SK-N-SH (cell line): ENCODE data around the gene CADM1. TPM values are rescaled to one million over a fixed set of nuclear protein-coding genes. Genes with fewer than 3 reads are reported as not detected.

Experiments
- CTCF ChIA-PET: fragments of 300-600, 350-600 bp; formaldehyde crosslinking; extraction: SDS; loops from one replicate; lab custom pipeline; 2021; lab: Yijun Ruan, JAX
- POLR2A ChIA-PET: fragments of 350-600 bp; sonication (Branson Sonifier 250); formaldehyde crosslinking; extraction: SDS; loops from one replicate; lab custom pipeline; 2020; ENCODE audit warnings: antibody characterized with exemption, inconsistent platforms; lab: Yijun Ruan, JAX
- DNase-seq: peaks from one replicate; pipeline ENCODE4 v3.0.0; 2012
- H2AFZ ChIP-seq: fragments of 200-600 bp; sonication (generic); 2 replicates; pipeline ENCODE4 v1.8.1; 2016; ENCODE audit warnings: antibody characterized with exemption, mild to moderate bottlenecking, low read depth
- H3F3A ChIP-seq: fragments of 200-600 bp; sonication (generic); replicated peaks from 2 replicates; pipeline ENCODE3; 2016; ENCODE audit warnings: antibody characterized with exemption, mild to moderate bottlenecking; ENCODE audit not compliant: insufficient read depth
- H3K27ac ChIP-seq, 2 experiments: fragments of 200-500 bp in 1 of 2; fragments of 200-600 bp in 1 of 2; sonication (Bioruptor generic) in 1 of 2; sonication (generic), shearing (Covaris generic) in 1 of 2; 2 replicates each; pipeline versions ENCODE4 v1.5.1 to v1.6.1; 2014 to 2016; ENCODE audit warnings: low read depth in 2 of 2, inconsistent platforms in 1 of 2, low read length in 1 of 2, mild to moderate bottlenecking in 1 of 2, mixed read lengths in 1 of 2
- H3K27me3 ChIP-seq: fragments of 200-600 bp; sonication (generic), shearing (Covaris generic); 2 replicates; pipeline ENCODE4 v1.6.1; 2016; ENCODE audit warnings: mixed run types; ENCODE audit not compliant: insufficient read depth
- H3K36me3 ChIP-seq, 2 experiments: fragments of 200-500 bp in 1 of 2; fragments of 200-600 bp in 1 of 2; sonication (Bioruptor generic) in 1 of 2; sonication (generic) in 1 of 2; replicated peaks in 1 of 2; 2 replicates each; pipeline versions ENCODE3 to v1.5.1; 2014 to 2016; ENCODE audit warnings: low read length in 1 of 2, mild to moderate bottlenecking in 1 of 2; ENCODE audit not compliant: insufficient read depth in 2 of 2, control insufficient read depth in 1 of 2
- H3K4me1 ChIP-seq, 2 experiments: fragments of 200-500 bp in 1 of 2; fragments of 200-600 bp in 1 of 2; sonication (Bioruptor generic) in 1 of 2; sonication (generic), shearing (Covaris generic) in 1 of 2; 2 replicates each; pipeline versions ENCODE4 v1.5.1 to v1.6.1; 2014 to 2016; ENCODE audit warnings: low read depth in 1 of 2, low read length in 1 of 2, mixed run types in 1 of 2; ENCODE audit not compliant: insufficient read depth in 2 of 2, control insufficient read depth in 1 of 2
- H3K4me2 ChIP-seq: fragments of 200-600 bp; sonication (generic), shearing (Covaris generic); 2 replicates; pipeline ENCODE4 v1.6.1; 2017; ENCODE audit warnings: mixed run types
- H3K4me3 ChIP-seq, 2 experiments: fragments of 200-500 bp in 1 of 2; fragments of 200-600 bp in 1 of 2; sonication (Bioruptor generic) in 1 of 2; sonication (generic), shearing (Covaris generic) in 1 of 2; 2 replicates each; pipeline versions ENCODE4 v1.5.1 to v1.8.1; 2014 to 2016; ENCODE audit warnings: low read depth in 2 of 2, inconsistent platforms in 1 of 2, low read length in 1 of 2, mild to moderate bottlenecking in 1 of 2, mixed read lengths in 1 of 2, moderate library complexity in 1 of 2
- H3K79me2 ChIP-seq: fragments of 200-600 bp; sonication (generic); 2 replicates; pipeline ENCODE4 v1.8.1; 2017; ENCODE audit warnings: mild to moderate bottlenecking; ENCODE audit not compliant: insufficient read depth
- H3K9ac ChIP-seq: fragments of 200-600 bp; sonication (generic); 2 replicates; pipeline ENCODE4 v1.6.1; 2017; ENCODE audit warnings: mixed run types
- H3K9me2 ChIP-seq: fragments of 200-600 bp; sonication (generic); 2 replicates; pipeline ENCODE4 v1.6.1; 2017; ENCODE audit warnings: mixed run types
- H3K9me3 ChIP-seq: fragments of 200-600 bp; sonication (generic); 2 replicates; pipeline ENCODE4 v1.6.1; 2017; ENCODE audit warnings: mixed run types, mild to moderate bottlenecking, moderate library complexity
- H4K20me1 ChIP-seq: fragments of 200-600 bp; sonication (generic); 2 replicates; pipeline ENCODE4 v1.6.1; 2017; ENCODE audit warnings: mild to moderate bottlenecking, mixed run types; ENCODE audit not compliant: insufficient read depth
- CTCF ChIP-seq: fragments of 200-600 bp; sonication (generic); IDR thresholded peaks from 2 replicates; pipeline ENCODE4 v1.6.1; 2017; ENCODE audit warnings: antibody characterized with exemption, mild to moderate bottlenecking, moderate library complexity
- EP300 ChIP-seq, 2 experiments: IDR thresholded peaks; 2 replicates each; pipeline versions ENCODE4 v1.4.0 to v1.6.1; 2012; ENCODE audit warnings: borderline replicate concordance in 1 of 2, low read depth in 1 of 2, low read length in 1 of 2
- FOSL2 ChIP-seq: IDR thresholded peaks from 2 replicates; pipeline ENCODE4 v1.4.0; 2012; ENCODE audit warnings: low read depth, mild to moderate bottlenecking, moderate library complexity, borderline replicate concordance
- FOXJ3 ChIP-seq: sonication (generic); formaldehyde crosslinking; IDR thresholded peaks from 2 replicates; pipeline ENCODE4 v1.5.1; 2020; ENCODE audit warnings: mild to moderate bottlenecking, missing genetic modification reagents
- FOXM1 ChIP-seq: IDR thresholded peaks from 2 replicates; pipeline ENCODE4 v1.4.0; 2012; ENCODE audit warnings: low read depth, mild to moderate bottlenecking
- IRF3 ChIP-seq: fragments of 150-350 bp; IDR thresholded peaks from 2 replicates; pipeline ENCODE4 v1.6.1; 2016; ENCODE audit warnings: mild to moderate bottlenecking, low read depth, low read length
- MAX ChIP-seq: IDR thresholded peaks from 2 replicates; pipeline ENCODE4 v1.4.0; 2012; ENCODE audit warnings: low read depth
- PBX3 ChIP-seq: IDR thresholded peaks from 2 replicates; pipeline ENCODE4; 2012
- POLR2AphosphoS5 ChIP-seq: IDR thresholded peaks from 2 replicates; pipeline ENCODE4 v1.6.1; 2012; ENCODE audit warnings: low read depth, low read length
- RAD21 ChIP-seq: IDR thresholded peaks from 2 replicates; pipeline ENCODE4 v1.6.1; 2012; ENCODE audit warnings: mild to moderate bottlenecking, low read length
- RXRA ChIP-seq: IDR thresholded peaks from 2 replicates; pipeline ENCODE4 v1.4.0; 2012; ENCODE audit warnings: low read depth, mild to moderate bottlenecking, borderline replicate concordance
- SMC3 ChIP-seq: IDR thresholded peaks from 2 replicates; pipeline ENCODE4 v1.6.1; 2012; ENCODE audit warnings: low read depth, low read length, improper control_type of control experiment
- TCF12 ChIP-seq: IDR thresholded peaks from 2 replicates; pipeline ENCODE4 v1.4.0; 2012
- YY1 ChIP-seq: IDR thresholded peaks from 2 replicates; pipeline ENCODE4 v1.4.0; 2012; ENCODE audit warnings: low read depth, mild to moderate bottlenecking
- WGBS: methylation state at CpG from one replicate; pipeline ENCODE4 v1.1.6; 2017; ENCODE audit warnings: low lambda C conversion rate; 5-methylcytosine and 5-hydroxymethylcytosine counted together
- polyA plus RNA-seq, 3 experiments: library from polyadenylated mRNA; depleted of rRNA; stranded (reverse); fragments of >200 nt; gene quantifications; 2 replicates each; pipeline ENCODE4 v1.2.3, GENCODE V29; 2012

The CADM1 gene
- polyA plus RNA-seq, 1 of the 3 experiments (the other 2 are of a cell fraction), result 7.9 TPM

- Histone ChIP-seq H3K79me2 (no peaks in the 10 kb centered on the region), H3K27me3 (no peaks in the 10 kb centered on the region), H3K4me2 (no peak overlapping the region), H3K9ac (no peak overlapping the region), H2AFZ (no peak overlapping the region), H3K4me3 (no peak overlapping the region; a peak in 1 of 4 replicates), H3K4me1 (peaks cover 0 to 14% of the 10 kb centered on the region in 2 experiments; a peak in 2 of 4 replicates), H3K36me3 (no peaks in the 10 kb centered on the region), H3F3A (no peaks in the 10 kb centered on the region), H3K9me3 (no peaks in the 10 kb centered on the region), H3K9me2 (no peaks in the 10 kb centered on the region), H4K20me1 (no peaks in the 10 kb centered on the region), H3K27ac (peak overlapping the region in 1 of 2 experiments; percentile 39; a peak in 1 of 4 replicates)
- 57% methylated on average over 12 of the region's 12 CpGs for WGBS
- POLR2A ChIA-PET, result no interaction called here
- CTCF ChIA-PET, result interaction anchor here (0.6 to 4.1 kb wide), 33 partner anchors 9 to 1418 kb away, joined by 3 to 28 read pairs (median 3); partner anchors contain the start of gene CADM1
- no peak for TF ChIP-seq IRF3
- TF ChIP-seq PBX3, result 0 out of 2 replicates have a peak, but pooled peaks have one; percentile 17
- no peak for TF ChIP-seq YY1
- no peak for TF ChIP-seq MAX
- TF ChIP-seq RAD21, result peak; percentile 90
- peak; percentile 82 for TF ChIP-seq CTCF
- TF ChIP-seq RXRA, result no peak
- TF ChIP-seq SMC3, result peak; percentile 71
- no peak for TF ChIP-seq FOXM1
- TF ChIP-seq TCF12, result no peak
- TF ChIP-seq POLR2AphosphoS5, result no peak
- TF ChIP-seq FOSL2, result no peak
- TF ChIP-seq FOXJ3 (CRISPR knock-in tag), result no peak
- no peak for TF ChIP-seq EP300 (IDR thresholded peaks at IDR 0.05; ENCODE audit: borderline replicate concordance in 1 of 2, low read depth in 1 of 2, low read length in 1 of 2)
- DNase-seq, result peak; percentile 33
Measured at GRCh38 chr11:115324581-115325432, 179.4 kb downstream of the CADM1 start.
